ENCODE data around the gene RPL38.

Gene RPL38

DNA sequence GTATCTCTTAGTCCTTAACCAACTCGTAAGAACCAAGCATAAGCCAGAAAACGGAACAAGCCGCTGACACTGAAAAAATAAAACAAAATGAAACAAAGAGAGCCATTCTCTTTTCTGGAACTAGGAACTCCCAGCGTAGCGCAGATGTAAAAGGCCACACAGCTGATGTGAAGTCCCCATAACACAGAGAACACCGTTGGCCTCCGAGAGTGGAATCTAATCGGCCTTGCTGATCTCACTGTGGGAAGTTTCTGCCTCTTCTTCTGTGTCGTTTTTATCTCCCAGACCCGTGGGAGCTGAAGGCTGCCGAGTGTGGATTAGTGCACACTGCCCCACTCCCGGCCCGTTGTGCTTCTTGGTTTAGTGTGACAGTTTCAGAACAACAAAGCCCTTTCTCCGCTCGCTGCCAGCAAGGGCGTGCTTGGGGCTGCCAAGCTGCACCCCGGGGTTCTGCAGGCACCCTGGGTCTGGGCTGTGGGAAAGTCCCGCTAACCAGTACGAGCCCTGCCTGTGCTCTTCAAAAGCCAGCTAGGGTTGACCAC is 31.6 kb downstream of the RPL38 start:
- no peaks in the 10 kb centered on the region; the same call in 1 of the 2 replicates for H4K20me1 ChIP-seq (ENCODE audit: insufficient read depth, low read length)
- H3K79me2 ChIP-seq (ENCODE audit: insufficient read depth, low read length) = no peaks in the 10 kb centered on the region
- DNase-seq (no peak), ATAC-seq (ENCODE audit: insufficient read depth, low read depth) (no peak)
- no peaks in the 10 kb centered on the region for H3K27me3 ChIP-seq (ENCODE audit: insufficient read depth, low read length, poor library complexity)
- no peak overlapping the region for H3K9ac ChIP-seq (ENCODE audit: low read depth, low read length)
- no peak for TF ChIP-seq EZH2 (IDR thresholded peaks at IDR 0.05; ENCODE audit: borderline replicate concordance, low read depth, low read length, severe bottlenecking)
- TF ChIP-seq, protein P1, sequence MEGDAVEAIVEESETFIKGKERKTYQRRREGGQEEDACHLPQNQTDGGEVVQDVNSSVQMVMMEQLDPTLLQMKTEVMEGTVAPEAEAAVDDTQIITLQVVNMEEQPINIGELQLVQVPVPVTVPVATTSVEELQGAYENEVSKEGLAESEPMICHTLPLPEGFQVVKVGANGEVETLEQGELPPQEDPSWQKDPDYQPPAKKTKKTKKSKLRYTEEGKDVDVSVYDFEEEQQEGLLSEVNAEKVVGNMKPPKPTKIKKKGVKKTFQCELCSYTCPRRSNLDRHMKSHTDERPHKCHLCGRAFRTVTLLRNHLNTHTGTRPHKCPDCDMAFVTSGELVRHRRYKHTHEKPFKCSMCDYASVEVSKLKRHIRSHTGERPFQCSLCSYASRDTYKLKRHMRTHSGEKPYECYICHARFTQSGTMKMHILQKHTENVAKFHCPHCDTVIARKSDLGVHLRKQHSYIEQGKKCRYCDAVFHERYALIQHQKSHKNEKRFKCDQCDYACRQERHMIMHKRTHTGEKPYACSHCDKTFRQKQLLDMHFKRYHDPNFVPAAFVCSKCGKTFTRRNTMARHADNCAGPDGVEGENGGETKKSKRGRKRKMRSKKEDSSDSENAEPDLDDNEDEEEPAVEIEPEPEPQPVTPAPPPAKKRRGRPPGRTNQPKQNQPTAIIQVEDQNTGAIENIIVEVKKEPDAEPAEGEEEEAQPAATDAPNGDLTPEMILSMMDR (IDR thresholded peaks at IDR 0.05; ENCODE audit: borderline replicate concordance, extremely low read depth, low read length, poor library complexity, severe bottlenecking) = no peak
- no peak overlapping the region for H3K4me3 ChIP-seq (ENCODE audit: low read depth in 1 of 2, low read length in 2 of 2)
- H3K36me3 ChIP-seq (ENCODE audit: insufficient read depth, low read length) = no peaks in the 10 kb centered on the region
- H3K4me2 ChIP-seq (ENCODE audit: insufficient read depth, low read length) = no peak overlapping the region
- no peaks in the 10 kb centered on the region for H3K4me1 ChIP-seq (ENCODE audit: insufficient read depth, low read length)
- H3K27ac ChIP-seq (ENCODE audit: low read length) = no peak overlapping the region
- H2AFZ ChIP-seq (ENCODE audit: low read depth, low read length) = no peak overlapping the region
- no peaks in the 10 kb centered on the region for H3K9me3 ChIP-seq (ENCODE audit: insufficient read depth, low read length, severe bottlenecking)

DNA sequence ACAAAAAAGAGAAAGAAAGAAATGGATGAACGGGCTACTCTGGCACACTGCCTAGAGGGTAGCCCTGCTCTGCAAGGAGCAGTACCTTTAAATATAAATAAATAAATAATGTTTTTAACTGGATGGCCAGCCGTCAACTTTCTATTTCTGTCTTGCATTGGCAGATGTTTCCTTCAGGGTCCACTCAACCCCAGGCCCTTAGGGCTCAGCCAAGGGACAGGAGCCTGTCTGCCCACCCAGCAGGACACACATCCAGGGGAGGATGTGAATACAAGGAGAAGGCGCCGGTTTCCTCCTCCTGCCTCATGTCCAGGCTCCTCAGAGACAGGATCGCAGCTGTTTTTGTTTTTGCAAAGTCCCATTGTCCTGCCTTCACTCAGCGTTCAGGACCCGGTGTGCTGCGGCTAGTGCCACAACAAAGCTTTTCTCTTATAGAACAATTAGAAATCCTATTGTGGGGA is 32.5 kb downstream of the RPL38 start:
- no peak for TF ChIP-seq EZH2 (IDR thresholded peaks at IDR 0.05; ENCODE audit: borderline replicate concordance, low read depth, low read length, severe bottlenecking)
- TF ChIP-seq, protein P1 (IDR thresholded peaks at IDR 0.05; ENCODE audit: borderline replicate concordance, extremely low read depth, low read length, poor library complexity, severe bottlenecking) = no peak
- Histone ChIP-seq H3K36me3 (ENCODE audit: insufficient read depth, low read length) (no peaks in the 10 kb centered on the region), H4K20me1 (ENCODE audit: insufficient read depth, low read length) (no peaks in the 10 kb centered on the region; the same call in 1 of the 2 replicates), H3K27me3 (ENCODE audit: insufficient read depth, low read length, poor library complexity) (no peaks in the 10 kb centered on the region), H3K79me2 (ENCODE audit: insufficient read depth, low read length) (no peaks in the 10 kb centered on the region), H3K27ac (ENCODE audit: low read length) (no peak overlapping the region), H3K4me3 (ENCODE audit: low read depth in 1 of 2, low read length in 2 of 2) (no peak overlapping the region), H3K4me2 (ENCODE audit: insufficient read depth, low read length) (no peak overlapping the region), H3K9me3 (ENCODE audit: insufficient read depth, low read length, severe bottlenecking) (no peaks in the 10 kb centered on the region), H3K4me1 (ENCODE audit: insufficient read depth, low read length) (no peaks in the 10 kb centered on the region), H3K9ac (ENCODE audit: low read depth, low read length) (no peak overlapping the region), H2AFZ (ENCODE audit: low read depth, low read length) (no peak overlapping the region)
- ATAC-seq (ENCODE audit: insufficient read depth, low read depth) (no peak), DNase-seq (no peak)

DNA sequence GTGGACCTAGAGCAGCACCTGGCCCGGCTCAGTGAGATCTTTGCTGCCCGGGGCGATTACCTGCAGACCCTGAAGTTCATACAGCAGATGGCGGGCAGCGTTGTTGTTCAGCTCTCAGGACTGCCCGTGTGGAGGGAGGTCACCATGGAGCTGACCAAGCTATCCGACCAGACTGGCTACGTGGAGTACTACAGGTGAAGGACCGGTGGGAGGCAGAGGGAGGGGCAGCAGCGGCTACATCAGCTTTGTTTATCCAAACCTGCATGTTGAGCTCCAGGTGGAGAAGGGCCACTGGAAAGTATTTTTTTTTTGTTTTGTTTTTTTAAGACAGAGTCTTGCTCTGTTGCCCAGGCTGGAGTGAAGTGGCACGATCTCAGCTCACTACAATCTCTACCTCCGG is 33.8 kb downstream of the RPL38 start:
- no peaks in the 10 kb centered on the region for H3K9me3 ChIP-seq (ENCODE audit: insufficient read depth, low read length, severe bottlenecking)
- no peak overlapping the region for H3K4me3 ChIP-seq (ENCODE audit: low read depth in 1 of 2, low read length in 2 of 2)
- no peak overlapping the region for H3K9ac ChIP-seq (ENCODE audit: low read depth, low read length)
- no peak for DNase-seq
- TF ChIP-seq, protein P1 (IDR thresholded peaks at IDR 0.05; ENCODE audit: borderline replicate concordance, extremely low read depth, low read length, poor library complexity, severe bottlenecking) = no peak
- TF ChIP-seq EZH2 (IDR thresholded peaks at IDR 0.05; ENCODE audit: borderline replicate concordance, low read depth, low read length, severe bottlenecking) = no peak
- no peak for ATAC-seq (ENCODE audit: insufficient read depth, low read depth)
- no peak overlapping the region for H3K27ac ChIP-seq (ENCODE audit: low read length)
- H3K4me1 ChIP-seq (ENCODE audit: insufficient read depth, low read length) = no peaks in the 10 kb centered on the region
- no peak overlapping the region for H3K4me2 ChIP-seq (ENCODE audit: insufficient read depth, low read length)
- no peaks in the 10 kb centered on the region for H3K79me2 ChIP-seq (ENCODE audit: insufficient read depth, low read length)
- H3K36me3 ChIP-seq (ENCODE audit: insufficient read depth, low read length) = no peaks in the 10 kb centered on the region
- no peak overlapping the region for H2AFZ ChIP-seq (ENCODE audit: low read depth, low read length)
- no peaks in the 10 kb centered on the region; the same call in 1 of the 2 replicates for H4K20me1 ChIP-seq (ENCODE audit: insufficient read depth, low read length)
- no peaks in the 10 kb centered on the region for H3K27me3 ChIP-seq (ENCODE audit: insufficient read depth, low read length, poor library complexity)
